ENCODE measurements around the gene TNS4.

GRCh38 chr17:40502716-40503115 lies 1.3 kb upstream of the TNS4 start:
- TF ChIP-seq, protein P1, sequence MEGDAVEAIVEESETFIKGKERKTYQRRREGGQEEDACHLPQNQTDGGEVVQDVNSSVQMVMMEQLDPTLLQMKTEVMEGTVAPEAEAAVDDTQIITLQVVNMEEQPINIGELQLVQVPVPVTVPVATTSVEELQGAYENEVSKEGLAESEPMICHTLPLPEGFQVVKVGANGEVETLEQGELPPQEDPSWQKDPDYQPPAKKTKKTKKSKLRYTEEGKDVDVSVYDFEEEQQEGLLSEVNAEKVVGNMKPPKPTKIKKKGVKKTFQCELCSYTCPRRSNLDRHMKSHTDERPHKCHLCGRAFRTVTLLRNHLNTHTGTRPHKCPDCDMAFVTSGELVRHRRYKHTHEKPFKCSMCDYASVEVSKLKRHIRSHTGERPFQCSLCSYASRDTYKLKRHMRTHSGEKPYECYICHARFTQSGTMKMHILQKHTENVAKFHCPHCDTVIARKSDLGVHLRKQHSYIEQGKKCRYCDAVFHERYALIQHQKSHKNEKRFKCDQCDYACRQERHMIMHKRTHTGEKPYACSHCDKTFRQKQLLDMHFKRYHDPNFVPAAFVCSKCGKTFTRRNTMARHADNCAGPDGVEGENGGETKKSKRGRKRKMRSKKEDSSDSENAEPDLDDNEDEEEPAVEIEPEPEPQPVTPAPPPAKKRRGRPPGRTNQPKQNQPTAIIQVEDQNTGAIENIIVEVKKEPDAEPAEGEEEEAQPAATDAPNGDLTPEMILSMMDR (IDR thresholded peaks at IDR 0.05), result no peak
- TF ChIP-seq POLR2A (IDR thresholded peaks at IDR 0.05), result no peak

Data from esophagus squamous epithelium (tissue), 4 donors.